Measurements from ENCODE around the gene TRMU.

TRMU gene

DNA sequence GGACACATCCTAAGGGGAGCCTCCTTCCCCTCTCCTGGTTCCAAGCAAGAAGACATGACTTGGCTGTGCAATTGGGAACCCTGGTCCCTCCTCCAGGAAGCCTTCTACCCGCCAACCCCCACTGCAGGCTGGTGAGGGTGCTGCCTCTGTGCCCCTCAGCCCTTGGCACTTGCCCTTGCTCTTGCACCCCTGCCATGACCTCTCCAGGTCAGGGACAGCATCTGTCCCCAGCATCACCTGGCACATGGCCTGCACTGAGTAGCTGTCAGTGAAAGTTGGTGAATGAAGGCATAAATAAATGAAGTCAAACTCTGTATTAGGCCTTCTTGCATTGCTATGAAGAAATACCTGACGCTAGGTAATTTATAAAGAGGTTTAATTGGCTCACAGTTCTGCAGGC lies 40.7 kb upstream of the TRMU start:
- TF ChIP-seq SNAI2 (CRISPR knock-in tag; IDR thresholded peaks at IDR 0.05) (no peak), ZFP3 (CRISPR knock-in tag; IDR thresholded peaks at IDR 0.05) (no peak), CSDC2 (CRISPR knock-in tag; IDR thresholded peaks at IDR 0.05) (no peak), BACH2 (CRISPR knock-in tag; IDR thresholded peaks at IDR 0.05; ENCODE audit: borderline replicate concordance) (no peak), ARNTL (CRISPR knock-in tag; IDR thresholded peaks at IDR 0.05; ENCODE audit: borderline replicate concordance, low read depth) (no peak), TCF4 (CRISPR knock-in tag; IDR thresholded peaks at IDR 0.05; ENCODE audit: borderline replicate concordance) (no peak), PPARA (CRISPR knock-in tag; IDR thresholded peaks at IDR 0.05; ENCODE audit: borderline replicate concordance) (no peak), ZNF70 (CRISPR knock-in tag; IDR thresholded peaks at IDR 0.05) (no peak), ISL1 (CRISPR knock-in tag; IDR thresholded peaks at IDR 0.05) (no peak), ZC3H10 (CRISPR knock-in tag; IDR thresholded peaks at IDR 0.05) (no peak), ZNF8 (CRISPR knock-in tag; IDR thresholded peaks at IDR 0.05) (no peak)
- TF ChIP-seq, protein P1, sequence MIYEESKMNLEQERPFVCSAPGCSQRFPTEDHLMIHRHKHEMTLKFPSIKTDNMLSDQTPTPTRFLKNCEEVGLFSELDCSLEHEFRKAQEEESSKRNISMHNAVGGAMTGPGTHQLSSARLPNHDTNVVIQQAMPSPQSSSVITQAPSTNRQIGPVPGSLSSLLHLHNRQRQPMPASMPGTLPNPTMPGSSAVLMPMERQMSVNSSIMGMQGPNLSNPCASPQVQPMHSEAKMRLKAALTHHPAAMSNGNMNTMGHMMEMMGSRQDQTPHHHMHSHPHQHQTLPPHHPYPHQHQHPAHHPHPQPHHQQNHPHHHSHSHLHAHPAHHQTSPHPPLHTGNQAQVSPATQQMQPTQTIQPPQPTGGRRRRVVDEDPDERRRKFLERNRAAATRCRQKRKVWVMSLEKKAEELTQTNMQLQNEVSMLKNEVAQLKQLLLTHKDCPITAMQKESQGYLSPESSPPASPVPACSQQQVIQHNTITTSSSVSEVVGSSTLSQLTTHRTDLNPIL (CRISPR knock-in tag; IDR thresholded peaks at IDR 0.05; ENCODE audit: low read depth), result no peak
- TF ChIP-seq, protein P2, sequence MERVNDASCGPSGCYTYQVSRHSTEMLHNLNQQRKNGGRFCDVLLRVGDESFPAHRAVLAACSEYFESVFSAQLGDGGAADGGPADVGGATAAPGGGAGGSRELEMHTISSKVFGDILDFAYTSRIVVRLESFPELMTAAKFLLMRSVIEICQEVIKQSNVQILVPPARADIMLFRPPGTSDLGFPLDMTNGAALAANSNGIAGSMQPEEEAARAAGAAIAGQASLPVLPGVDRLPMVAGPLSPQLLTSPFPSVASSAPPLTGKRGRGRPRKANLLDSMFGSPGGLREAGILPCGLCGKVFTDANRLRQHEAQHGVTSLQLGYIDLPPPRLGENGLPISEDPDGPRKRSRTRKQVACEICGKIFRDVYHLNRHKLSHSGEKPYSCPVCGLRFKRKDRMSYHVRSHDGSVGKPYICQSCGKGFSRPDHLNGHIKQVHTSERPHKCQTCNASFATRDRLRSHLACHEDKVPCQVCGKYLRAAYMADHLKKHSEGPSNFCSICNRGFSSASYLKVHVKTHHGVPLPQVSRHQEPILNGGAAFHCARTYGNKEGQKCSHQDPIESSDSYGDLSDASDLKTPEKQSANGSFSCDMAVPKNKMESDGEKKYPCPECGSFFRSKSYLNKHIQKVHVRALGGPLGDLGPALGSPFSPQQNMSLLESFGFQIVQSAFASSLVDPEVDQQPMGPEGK (CRISPR knock-in tag; IDR thresholded peaks at IDR 0.05; ENCODE audit: borderline replicate concordance), result no peak
- TF ChIP-seq, protein P3, sequence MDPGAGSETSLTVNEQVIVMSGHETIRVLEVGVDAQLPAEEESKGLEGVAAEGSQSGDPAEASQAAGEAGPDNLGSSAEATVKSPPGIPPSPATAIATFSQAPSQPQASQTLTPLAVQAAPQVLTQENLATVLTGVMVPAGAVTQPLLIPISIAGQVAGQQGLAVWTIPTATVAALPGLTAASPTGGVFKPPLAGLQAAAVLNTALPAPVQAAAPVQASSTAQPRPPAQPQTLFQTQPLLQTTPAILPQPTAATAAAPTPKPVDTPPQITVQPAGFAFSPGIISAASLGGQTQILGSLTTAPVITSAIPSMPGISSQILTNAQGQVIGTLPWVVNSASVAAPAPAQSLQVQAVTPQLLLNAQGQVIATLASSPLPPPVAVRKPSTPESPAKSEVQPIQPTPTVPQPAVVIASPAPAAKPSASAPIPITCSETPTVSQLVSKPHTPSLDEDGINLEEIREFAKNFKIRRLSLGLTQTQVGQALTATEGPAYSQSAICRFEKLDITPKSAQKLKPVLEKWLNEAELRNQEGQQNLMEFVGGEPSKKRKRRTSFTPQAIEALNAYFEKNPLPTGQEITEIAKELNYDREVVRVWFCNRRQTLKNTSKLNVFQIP (CRISPR knock-in tag; IDR thresholded peaks at IDR 0.05; ENCODE audit: borderline replicate concordance, low read depth), result no peak
- no peak for ATAC-seq

DNA sequence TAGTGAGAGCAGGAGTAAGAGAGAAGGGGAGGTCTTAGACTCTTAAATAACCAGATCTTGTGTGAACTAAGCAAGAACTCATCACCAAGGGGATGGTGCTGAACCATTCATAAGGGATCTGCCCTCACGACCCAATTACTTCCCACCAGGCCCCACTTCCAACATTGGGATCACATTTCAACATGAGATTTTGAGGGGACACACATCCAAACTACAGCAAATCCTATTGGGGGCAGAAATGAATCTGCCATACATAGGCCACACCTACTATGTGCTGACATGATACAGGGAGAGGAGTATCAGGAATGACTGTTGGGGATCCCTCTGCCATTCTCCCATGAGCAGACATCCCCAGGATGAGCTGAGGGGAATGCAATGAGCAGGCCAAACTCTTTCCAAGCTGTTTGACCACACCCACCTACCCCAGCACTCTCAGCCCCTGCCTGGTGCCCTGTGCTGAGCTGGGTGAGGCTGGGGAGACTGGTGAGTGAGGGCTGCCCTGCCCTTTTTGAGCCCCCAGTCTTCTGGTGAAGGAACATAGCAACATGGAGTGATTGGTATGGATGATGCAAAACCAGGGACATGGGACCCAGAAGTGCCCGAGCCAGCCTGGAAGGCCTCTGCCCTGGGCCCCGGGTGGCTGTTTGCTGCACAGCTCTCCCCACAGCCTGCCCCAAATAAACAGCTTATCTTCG lies 40.1 kb upstream of the TRMU start:
- TF ChIP-seq PPARA (CRISPR knock-in tag; IDR thresholded peaks at IDR 0.05; ENCODE audit: borderline replicate concordance), result no peak
- no peak for TF ChIP-seq ESRRG (CRISPR knock-in tag; IDR thresholded peaks at IDR 0.05)
- TF ChIP-seq ISL1 (CRISPR knock-in tag; IDR thresholded peaks at IDR 0.05), result no peak
- no peak for TF ChIP-seq TOX (CRISPR knock-in tag; IDR thresholded peaks at IDR 0.05; ENCODE audit: borderline replicate concordance)
- no peak for TF ChIP-seq ARNTL (CRISPR knock-in tag; IDR thresholded peaks at IDR 0.05; ENCODE audit: borderline replicate concordance, low read depth)
- TF ChIP-seq, protein P2 (CRISPR knock-in tag; IDR thresholded peaks at IDR 0.05; ENCODE audit: borderline replicate concordance), result no peak
- TF ChIP-seq, protein P3 (CRISPR knock-in tag; IDR thresholded peaks at IDR 0.05; ENCODE audit: borderline replicate concordance, low read depth), result no peak
- no peak for TF ChIP-seq TCF4 (CRISPR knock-in tag; IDR thresholded peaks at IDR 0.05; ENCODE audit: borderline replicate concordance)
- TF ChIP-seq, protein P4, sequence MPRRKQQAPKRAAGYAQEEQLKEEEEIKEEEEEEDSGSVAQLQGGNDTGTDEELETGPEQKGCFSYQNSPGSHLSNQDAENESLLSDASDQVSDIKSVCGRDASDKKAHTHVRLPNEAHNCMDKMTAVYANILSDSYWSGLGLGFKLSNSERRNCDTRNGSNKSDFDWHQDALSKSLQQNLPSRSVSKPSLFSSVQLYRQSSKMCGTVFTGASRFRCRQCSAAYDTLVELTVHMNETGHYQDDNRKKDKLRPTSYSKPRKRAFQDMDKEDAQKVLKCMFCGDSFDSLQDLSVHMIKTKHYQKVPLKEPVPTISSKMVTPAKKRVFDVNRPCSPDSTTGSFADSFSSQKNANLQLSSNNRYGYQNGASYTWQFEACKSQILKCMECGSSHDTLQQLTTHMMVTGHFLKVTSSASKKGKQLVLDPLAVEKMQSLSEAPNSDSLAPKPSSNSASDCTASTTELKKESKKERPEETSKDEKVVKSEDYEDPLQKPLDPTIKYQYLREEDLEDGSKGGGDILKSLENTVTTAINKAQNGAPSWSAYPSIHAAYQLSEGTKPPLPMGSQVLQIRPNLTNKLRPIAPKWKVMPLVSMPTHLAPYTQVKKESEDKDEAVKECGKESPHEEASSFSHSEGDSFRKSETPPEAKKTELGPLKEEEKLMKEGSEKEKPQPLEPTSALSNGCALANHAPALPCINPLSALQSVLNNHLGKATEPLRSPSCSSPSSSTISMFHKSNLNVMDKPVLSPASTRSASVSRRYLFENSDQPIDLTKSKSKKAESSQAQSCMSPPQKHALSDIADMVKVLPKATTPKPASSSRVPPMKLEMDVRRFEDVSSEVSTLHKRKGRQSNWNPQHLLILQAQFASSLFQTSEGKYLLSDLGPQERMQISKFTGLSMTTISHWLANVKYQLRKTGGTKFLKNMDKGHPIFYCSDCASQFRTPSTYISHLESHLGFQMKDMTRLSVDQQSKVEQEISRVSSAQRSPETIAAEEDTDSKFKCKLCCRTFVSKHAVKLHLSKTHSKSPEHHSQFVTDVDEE (CRISPR knock-in tag; IDR thresholded peaks at IDR 0.05), result no peak
- TF ChIP-seq CSDC2 (CRISPR knock-in tag; IDR thresholded peaks at IDR 0.05), result no peak
- TF ChIP-seq, protein P1 (CRISPR knock-in tag; IDR thresholded peaks at IDR 0.05; ENCODE audit: low read depth), result no peak
- no peak for TF ChIP-seq SNAI2 (CRISPR knock-in tag; IDR thresholded peaks at IDR 0.05)
- TF ChIP-seq ZNF8 (CRISPR knock-in tag; IDR thresholded peaks at IDR 0.05), result no peak
- TF ChIP-seq RARB (CRISPR knock-in tag; IDR thresholded peaks at IDR 0.05), result no peak
- TF ChIP-seq ZFP30 (CRISPR knock-in tag; IDR thresholded peaks at IDR 0.05), result no peak
- TF ChIP-seq ZC3H10 (CRISPR knock-in tag; IDR thresholded peaks at IDR 0.05), result no peak
- ATAC-seq, result no peak
